Measurements from ENCODE around the gene MZT2B. TPM values are rescaled to one million over a fixed set of nuclear protein-coding genes. Genes with fewer than 3 reads are reported as not detected.
"Not testable (repeated sequence)": the region's sequence is repeated elsewhere in the genome, so short reads cannot be mapped to it uniquely, and the experiment has no call there.

MZT2B gene
- total RNA-seq, 1 donor from 2014 or later: 132 TPM

- no peak for DNase-seq (ENCODE audit: low spot score)
Observed at GRCh38 chr2:130169896-130170295, 12.2 kb upstream of the MZT2B start.

GRCh38 chr2:130174866-130175265, 7.2 kb upstream of the MZT2B start:
- not testable (repeated sequence) for DNase-seq (ENCODE audit: low spot score)

- not testable (repeated sequence) for DNase-seq (ENCODE audit: low spot score)
Observed at GRCh38 chr2:130180404-130181324, 1.4 kb upstream of the MZT2B start.

GRCh38 chr2:130181325-130181879, 660 bp upstream of the MZT2B start, which contains the start of gene SMPD4:
Gene SMPD4, minus strand, starts transcription at chr2:130181602. Its CDS starts 5,010 bp downstream, at chr2:130176592.
- peak; percentile 99 for DNase-seq (ENCODE audit: low spot score)

GRCh38 chr2:130182826-130183511, 907 bp downstream of the MZT2B start:
- DNase-seq (ENCODE audit: low spot score): not testable (repeated sequence)

- DNase-seq (ENCODE audit: low spot score): no peak
Observed at GRCh38 chr2:130183512-130184373, 1.7 kb downstream of the MZT2B start.

- DNase-seq (ENCODE audit: low spot score): no peak
Observed at GRCh38 chr2:130185436-130185835, 3.4 kb downstream of the MZT2B start.

GRCh38 chr2:130185896-130186295, 3.8 kb downstream of the MZT2B start:
- DNase-seq (ENCODE audit: low spot score): peak; percentile 64

- DNase-seq (ENCODE audit: low spot score): peak; percentile 51
Observed at GRCh38 chr2:130186391-130186790, 4.3 kb downstream of the MZT2B start.

GRCh38 chr2:130187268-130187667, 5.2 kb downstream of the MZT2B start:
- DNase-seq (ENCODE audit: low spot score): peak; percentile 57

GRCh38 chr2:130187859-130188792, 6.1 kb downstream of the MZT2B start:
- DNase-seq (ENCODE audit: low spot score): peak; percentile 65

- not testable (repeated sequence) for DNase-seq (ENCODE audit: low spot score)
Observed at GRCh38 chr2:130188958-130189357, 6.9 kb downstream of the MZT2B start.

GRCh38 chr2:130190237-130190636, 8.2 kb downstream of the MZT2B start:
- peak; percentile 74 for DNase-seq (ENCODE audit: low spot score)

- DNase-seq (ENCODE audit: low spot score): peak; percentile 33
Observed at GRCh38 chr2:130191319-130191718, 9.3 kb downstream of the MZT2B start.

GRCh38 chr2:130192451-130192850, 10.4 kb downstream of the MZT2B start:
- peak; percentile 49 for DNase-seq (ENCODE audit: low spot score)

- peak; percentile 60 for DNase-seq (ENCODE audit: low spot score)
Observed at GRCh38 chr2:130193824-130194223, 11.8 kb downstream of the MZT2B start.

GRCh38 chr2:130195089-130195635, 13.1 kb downstream of the MZT2B start:
- not testable (repeated sequence) for DNase-seq (ENCODE audit: low spot score)

- not testable (repeated sequence) for DNase-seq (ENCODE audit: low spot score)
Observed at GRCh38 chr2:130196052-130196451, 14.0 kb downstream of the MZT2B start.

- DNase-seq (ENCODE audit: low spot score): no peak
Observed at GRCh38 chr2:130198343-130198742, 16.3 kb downstream of the MZT2B start, which contains the start of gene TUBA3E. Gene TUBA3E, minus strand, starts transcription at chr2:130198439. Its CDS starts 79 bp downstream, at chr2:130198360.
